ENCODE measurements around the gene WDR74. TPM values are rescaled to one million over a fixed set of nuclear protein-coding genes. Genes with fewer than 3 reads are reported as not detected.
A peak's percentile ranks its signal among the peaks of the same experiment; 100 is the strongest.

The WDR74 gene
- total RNA-seq, 1 experiment from 2014 or later = 222 TPM

GRCh38 chr11:62811659-62812058, 27.7 kb downstream of the WDR74 start:
- Histone ChIP-seq H3K4me3 (ENCODE audit: low read length) (no peak overlapping the region), H3K27ac (ENCODE audit: low read length) (no peak overlapping the region), H3K27me3 (ENCODE audit: low read length) (no peaks in the 10 kb centered on the region), H3F3A (ENCODE audit: low read length, unreplicated experiment) (no peaks in the 10 kb centered on the region), H3K36me3 (ENCODE audit: low read depth, low read length) (no peaks in the 10 kb centered on the region; the same call in 1 of the 2 replicates), H2AFZ (ENCODE audit: low read length) (no peak overlapping the region), H3K79me2 (ENCODE audit: low read length) (no peaks in the 10 kb centered on the region), H3K9ac (ENCODE audit: low read length) (no peak overlapping the region), H3K9me3 (ENCODE audit: low read length) (no peaks in the 10 kb centered on the region), H3K9me2 (replicated peaks; ENCODE audit: low read length) (no peaks in the 10 kb centered on the region), H4K20me1 (ENCODE audit: low read length) (no peaks in the 10 kb centered on the region), H3K4me1 (ENCODE audit: insufficient read depth, low read length) (no peaks in the 10 kb centered on the region), H3K4me2 (ENCODE audit: low read length) (no peak overlapping the region)
- intact Hi-C loops (cut with micrococcal nuclease) = no loop called here
- CTCF ChIA-PET = no interaction called here
- ATAC-seq (no peak), DNase-seq (no peak)
- TF ChIP-seq, protein P1, sequence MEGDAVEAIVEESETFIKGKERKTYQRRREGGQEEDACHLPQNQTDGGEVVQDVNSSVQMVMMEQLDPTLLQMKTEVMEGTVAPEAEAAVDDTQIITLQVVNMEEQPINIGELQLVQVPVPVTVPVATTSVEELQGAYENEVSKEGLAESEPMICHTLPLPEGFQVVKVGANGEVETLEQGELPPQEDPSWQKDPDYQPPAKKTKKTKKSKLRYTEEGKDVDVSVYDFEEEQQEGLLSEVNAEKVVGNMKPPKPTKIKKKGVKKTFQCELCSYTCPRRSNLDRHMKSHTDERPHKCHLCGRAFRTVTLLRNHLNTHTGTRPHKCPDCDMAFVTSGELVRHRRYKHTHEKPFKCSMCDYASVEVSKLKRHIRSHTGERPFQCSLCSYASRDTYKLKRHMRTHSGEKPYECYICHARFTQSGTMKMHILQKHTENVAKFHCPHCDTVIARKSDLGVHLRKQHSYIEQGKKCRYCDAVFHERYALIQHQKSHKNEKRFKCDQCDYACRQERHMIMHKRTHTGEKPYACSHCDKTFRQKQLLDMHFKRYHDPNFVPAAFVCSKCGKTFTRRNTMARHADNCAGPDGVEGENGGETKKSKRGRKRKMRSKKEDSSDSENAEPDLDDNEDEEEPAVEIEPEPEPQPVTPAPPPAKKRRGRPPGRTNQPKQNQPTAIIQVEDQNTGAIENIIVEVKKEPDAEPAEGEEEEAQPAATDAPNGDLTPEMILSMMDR (conservative IDR thresholded peaks at IDR 0.05; ENCODE audit: low read depth, low read length) = no peak
- TF ChIP-seq EZH2phosphoT487 (IDR thresholded peaks at IDR 0.05; ENCODE audit: borderline replicate concordance, low read length) (no peak), EZH2 (IDR thresholded peaks at IDR 0.05; ENCODE audit: low read length, unreplicated experiment) (no peak)
- POLR2A ChIA-PET (ENCODE audit: unreplicated experiment) = no interaction called here
- no TSS peak for BruUV-seq (replicated peaks)

- Histone ChIP-seq H3K79me2 (ENCODE audit: low read length) (no peaks in the 10 kb centered on the region), H3K4me3 (ENCODE audit: low read length) (no peak overlapping the region), H4K20me1 (ENCODE audit: low read length) (no peaks in the 10 kb centered on the region), H3K27me3 (ENCODE audit: low read length) (no peaks in the 10 kb centered on the region), H3K9me2 (replicated peaks; ENCODE audit: low read length) (no peaks in the 10 kb centered on the region), H3K9me3 (ENCODE audit: low read length) (no peaks in the 10 kb centered on the region), H3K36me3 (ENCODE audit: low read depth, low read length) (no peaks in the 10 kb centered on the region), H3K4me1 (ENCODE audit: insufficient read depth, low read length) (peaks cover 6% of the 10 kb centered on the region; the same call in 1 of the 2 replicates), H2AFZ (ENCODE audit: low read length) (no peak overlapping the region), H3K4me2 (ENCODE audit: low read length) (no peak overlapping the region), H3K9ac (ENCODE audit: low read length) (no peak overlapping the region), H3F3A (ENCODE audit: low read length, unreplicated experiment) (no peaks in the 10 kb centered on the region), H3K27ac (ENCODE audit: low read length) (no peak overlapping the region)
- ATAC-seq (no peak), DNase-seq (no peak)
- TF ChIP-seq EZH2phosphoT487 (IDR thresholded peaks at IDR 0.05; ENCODE audit: borderline replicate concordance, low read length) (no peak), EZH2 (IDR thresholded peaks at IDR 0.05; ENCODE audit: low read length, unreplicated experiment) (no peak)
- TF ChIP-seq, protein P1 (conservative IDR thresholded peaks at IDR 0.05; ENCODE audit: low read depth, low read length) = no peak
- intact Hi-C loops (cut with micrococcal nuclease) = no loop called here
- CTCF ChIA-PET = interaction anchor here (0.5 kb wide), 1 partner anchor 51 kb away, joined by 5 read pairs; no protein-coding TSS in a partner anchor
- no TSS peak for BruUV-seq (replicated peaks)
- POLR2A ChIA-PET (ENCODE audit: unreplicated experiment) = no interaction called here
Measured at GRCh38 chr11:62810748-62811147, 28.6 kb downstream of the WDR74 start.

GRCh38 chr11:62806611-62807121, 32.7 kb downstream of the WDR74 start:
- peaks cover 29% of the 10 kb centered on the region for H3K79me2 ChIP-seq (ENCODE audit: low read length)
- H3K4me3 ChIP-seq (ENCODE audit: low read length) = no peak overlapping the region
- no peak overlapping the region for H2AFZ ChIP-seq (ENCODE audit: low read length)
- DNase-seq (no peak), ATAC-seq (no peak)
- POLR2A ChIA-PET (ENCODE audit: unreplicated experiment) = interaction anchor here (1.6 kb wide), 1 partner anchor 35 kb away, joined by 8 read pairs; no protein-coding TSS in a partner anchor
- intact Hi-C loops (cut with micrococcal nuclease) = no loop called here
- H3K4me1 ChIP-seq (ENCODE audit: insufficient read depth, low read length) = peaks cover 17% of the 10 kb centered on the region
- TF ChIP-seq EZH2phosphoT487 (IDR thresholded peaks at IDR 0.05; ENCODE audit: borderline replicate concordance, low read length) (no peak), EZH2 (IDR thresholded peaks at IDR 0.05; ENCODE audit: low read length, unreplicated experiment) (no peak)
- TF ChIP-seq, protein P1 (conservative IDR thresholded peaks at IDR 0.05; ENCODE audit: low read depth, low read length) = no peak
- no peaks in the 10 kb centered on the region for H3K9me2 ChIP-seq (replicated peaks; ENCODE audit: low read length)
- peaks cover 20% of the 10 kb centered on the region for H3K36me3 ChIP-seq (ENCODE audit: low read depth, low read length)
- CTCF ChIA-PET = interaction anchor here (1.3 kb wide), 1 partner anchor 19 kb away, joined by 4 read pairs; no protein-coding TSS in a partner anchor
- H3K9ac ChIP-seq (ENCODE audit: low read length) = no peak overlapping the region
- H3K4me2 ChIP-seq (ENCODE audit: low read length) = peak overlapping the region; percentile 82
- H3K27me3 ChIP-seq (ENCODE audit: low read length) = no peaks in the 10 kb centered on the region
- peaks cover 17% of the 10 kb centered on the region for H4K20me1 ChIP-seq (ENCODE audit: low read length)
- no peak overlapping the region for H3K27ac ChIP-seq (ENCODE audit: low read length)
- H3K9me3 ChIP-seq (ENCODE audit: low read length) = no peaks in the 10 kb centered on the region
- no peaks in the 10 kb centered on the region for H3F3A ChIP-seq (ENCODE audit: low read length, unreplicated experiment)
- no TSS peak for BruUV-seq (replicated peaks)

Measured in PC-3 (cell line).